OCI-LY1 (cell line): ENCODE data around the gene TCF3.

ENCODE experiments used
- H2AFZ ChIP-seq: fragments of 200-600 bp; sonication (generic), shearing (Covaris generic); 2 replicates; pipeline ENCODE4 v1.6.0; 2014; ENCODE audit warnings: antibody characterized with exemption, mild to moderate bottlenecking, low read length
- H3F3A ChIP-seq: fragments of 200-600 bp; sonication (generic), shearing (Covaris generic); 2 replicates; pipeline ENCODE4 v1.6.0; 2014; ENCODE audit warnings: mild to moderate bottlenecking, antibody characterized with exemption, low read length, moderate library complexity; ENCODE audit not compliant: insufficient read depth
- H3K27ac ChIP-seq: fragments of 200-600 bp; sonication (generic); 2 replicates; pipeline ENCODE4 v1.5.1; 2014; ENCODE audit warnings: low read length, mixed run types, mild to moderate bottlenecking, low read depth; ENCODE audit not compliant: poor library complexity, severe bottlenecking
- H3K27me3 ChIP-seq: fragments of 200-600 bp; sonication (generic); 2 replicates; pipeline ENCODE4 v1.6.0; 2014; ENCODE audit warnings: antibody characterized with exemption, mild to moderate bottlenecking, low read length, moderate library complexity; ENCODE audit not compliant: insufficient read depth
- H3K36me3 ChIP-seq: fragments of 200-600 bp; sonication (generic); 2 replicates; pipeline ENCODE4 v1.6.1; 2014; ENCODE audit warnings: mild to moderate bottlenecking, antibody characterized with exemption, low read length, moderate library complexity, mixed read lengths; ENCODE audit not compliant: insufficient read depth
- H3K4me1 ChIP-seq: fragments of 200-600 bp; sonication (generic); 2 replicates; pipeline ENCODE4 v1.5.1; 2014; ENCODE audit warnings: mild to moderate bottlenecking, low read length, moderate library complexity; ENCODE audit not compliant: insufficient read depth, severe bottlenecking
- H3K4me2 ChIP-seq: fragments of 200-600 bp; sonication (generic), shearing (Covaris generic); 2 replicates; pipeline ENCODE4 v1.6.1; 2014; ENCODE audit warnings: low read length
- H3K4me3 ChIP-seq: fragments of 200-600 bp; sonication (generic); 2 replicates; pipeline ENCODE4 v1.5.1; 2014; ENCODE audit warnings: low read length, low read depth, mild to moderate bottlenecking, mixed read lengths; ENCODE audit not compliant: poor library complexity, severe bottlenecking
- H3K79me2 ChIP-seq: fragments of 200-600 bp; shearing (Covaris generic); 2 replicates; pipeline ENCODE4 v1.6.1; 2016; ENCODE audit warnings: mixed run types, low read length, mixed read lengths; ENCODE audit not compliant: insufficient read depth
- H3K9ac ChIP-seq: fragments of 200-600 bp; sonication (generic), shearing (Covaris generic); 2 replicates; pipeline ENCODE4 v1.6.1; 2014; ENCODE audit warnings: mild to moderate bottlenecking, low read length, mixed read lengths
- H3K9me2 ChIP-seq: fragments of 200-600 bp; sonication (generic), shearing (Covaris generic); 2 replicates; pipeline ENCODE4 v1.6.1; 2014; ENCODE audit warnings: low read depth, mild to moderate bottlenecking, low read length, mixed read lengths
- H3K9me3 ChIP-seq: fragments of 200-600 bp; shearing (Covaris generic); 2 replicates; pipeline ENCODE4 v1.6.1; 2014; ENCODE audit warnings: low read length, mixed read lengths
- H4K20me1 ChIP-seq: fragments of 200-600 bp; sonication (generic), shearing (Covaris generic); 2 replicates; pipeline ENCODE4 v1.6.0; 2016; ENCODE audit warnings: mild to moderate bottlenecking, low read length; ENCODE audit not compliant: insufficient read depth
- CTCF ChIP-seq: fragments of 200-600 bp; sonication (generic), shearing (Covaris generic); IDR thresholded peaks from 2 replicates; pipeline ENCODE4 v1.5.1; 2017; ENCODE audit warnings: mild to moderate bottlenecking, antibody characterized with exemption, low read length, moderate library complexity, mixed read lengths
- EZH2 ChIP-seq: fragments of 200-600 bp; sonication (generic), shearing (Covaris generic); IDR thresholded peaks from 2 replicates; pipeline ENCODE4 v1.8.0; 2017; ENCODE audit warnings: borderline replicate concordance, mixed run types, mild to moderate bottlenecking, antibody characterized with exemption, low read length, moderate library complexity, mixed read lengths

The TCF3 gene

GRCh38 chr19:1577090-1577928, 75.1 kb downstream of the TCF3 start:
- no peak for TF ChIP-seq EZH2
- TF ChIP-seq CTCF: no peak
- no peaks in the 10 kb centered on the region for H3K79me2 ChIP-seq
- no peaks in the 10 kb centered on the region for H3K9me3 ChIP-seq
- no peak overlapping the region for H2AFZ ChIP-seq
- no peak overlapping the region for H3K4me2 ChIP-seq
- no peaks in the 10 kb centered on the region for H3K9me2 ChIP-seq
- peaks cover 65% of the 10 kb centered on the region for H3K36me3 ChIP-seq
- no peak overlapping the region for H3K4me3 ChIP-seq
- no peaks in the 10 kb centered on the region for H3F3A ChIP-seq
- H3K27ac ChIP-seq: no peak overlapping the region
- H4K20me1 ChIP-seq: no peaks in the 10 kb centered on the region
- H3K9ac ChIP-seq: no peak overlapping the region
- H3K4me1 ChIP-seq: no peaks in the 10 kb centered on the region
- H3K27me3 ChIP-seq: no peaks in the 10 kb centered on the region

- H3F3A ChIP-seq: no peaks in the 10 kb centered on the region
- H3K4me3 ChIP-seq: no peak overlapping the region
- peaks cover 56% of the 10 kb centered on the region for H3K36me3 ChIP-seq
Observed at GRCh38 chr19:1576242-1577089, 75.9 kb downstream of the TCF3 start.

More at GRCh38 chr19:1576242-1577089, 75.9 kb downstream of the TCF3 start:
- Histone ChIP-seq H4K20me1 (no peaks in the 10 kb centered on the region), H3K79me2 (no peaks in the 10 kb centered on the region), H3K4me2 (no peak overlapping the region), H3K9ac (no peak overlapping the region), H3K27me3 (no peaks in the 10 kb centered on the region), H3K4me1 (no peaks in the 10 kb centered on the region), H2AFZ (no peak overlapping the region), H3K9me3 (no peaks in the 10 kb centered on the region), H3K9me2 (no peaks in the 10 kb centered on the region), H3K27ac (no peak overlapping the region)
- TF ChIP-seq CTCF (no peak), EZH2 (no peak)
